Retinal pigment epithelial cell (primary cell): ENCODE results near the gene SDS.

Experiments used
- DNase-seq: peaks from one replicate; pipeline ENCODE4 v3.0.0-alpha.2; 2010; ENCODE audit warnings: low read depth
- H3K4me3 ChIP-seq: 2 replicates; pipeline ENCODE4 v1.5.1; 2011; ENCODE audit warnings: mild to moderate bottlenecking, low read length, control low read depth, moderate library complexity
- CTCF ChIP-seq: conservative IDR thresholded peaks from 2 replicates; pipeline ENCODE4 v1.5.1; 2011; ENCODE audit warnings: low read depth, low read length, control low read depth, inconsistent platforms

Gene SDS

GRCh38 chr12:113348849-113349536 is 54.7 kb downstream of the SDS start:
- no peak for TF ChIP-seq CTCF
- H3K4me3 ChIP-seq: no peak overlapping the region
- no peak for DNase-seq

- H3K4me3 ChIP-seq: no peak overlapping the region
- DNase-seq: no peak
- no peak for TF ChIP-seq CTCF
Measured at GRCh38 chr12:113347892-113348291, 55.8 kb downstream of the SDS start.

GRCh38 chr12:113347107-113347506 is 56.6 kb downstream of the SDS start:
- TF ChIP-seq CTCF: no peak
- H3K4me3 ChIP-seq: no peak overlapping the region
- DNase-seq: no peak

- no peak overlapping the region for H3K4me3 ChIP-seq
- DNase-seq: no peak
- TF ChIP-seq CTCF: no peak
Measured at GRCh38 chr12:113346353-113346752, 57.3 kb downstream of the SDS start.

GRCh38 chr12:113345318-113345717 is 58.4 kb downstream of the SDS start:
- no peak for TF ChIP-seq CTCF
- no peak for DNase-seq
- H3K4me3 ChIP-seq: no peak overlapping the region
